Pancreas (tissue), 10 donors: ENCODE measurements around the gene MIDN. TPM values are rescaled to one million over a fixed set of nuclear protein-coding genes. Genes with fewer than 3 reads are reported as not detected.
A peak's percentile ranks its signal among the peaks of the same experiment; 100 is the strongest.

ENCODE experiments used
- ATAC-seq, 4 donors: fragments of 200-7000 bp; cut with Tn5 transposase; one replicate each; pipeline versions ENCODE4 v1.8.0 to v1.9.1; 2020; ENCODE audit warnings: mild to moderate bottlenecking in 4 of 4, moderate library complexity in 4 of 4
- DNase-seq, 6 donors: peaks; one replicate each; pipeline ENCODE4 v3.0.0-alpha.2; 2020
- FAIRE-seq: peaks from 2 replicates; lab custom pipeline; 2012; peaks lifted over from hg19 to GRCh38; lab: Jason Lieb, UNC
- H3K27ac ChIP-seq, 4 donors: fragments of 200-600 bp; sonication (generic); 1 replicate in 3 of 4; 2 replicates in 1 of 4; pipeline versions ENCODE4 v1.5.0 to v1.8.0; 2020
- H3K27me3 ChIP-seq, 4 donors: fragments of 200-600 bp; one replicate each; pipeline ENCODE4 v1.8.0; 2021
- H3K36me3 ChIP-seq, 3 donors: fragments of 200-600 bp; sonication (generic) in 1 of 3; one replicate each; pipeline versions ENCODE4 v1.5.0 to v1.8.0; 2020 to 2021
- H3K4me1 ChIP-seq, 3 donors: fragments of 200-600 bp; one replicate each; pipeline ENCODE4 v1.8.0; 2021
- H3K4me3 ChIP-seq, 4 donors: fragments of 200-600 bp; sonication (generic) in 2 of 4; one replicate each; pipeline versions ENCODE4 v1.5.0 to v1.8.0; 2020 to 2021
- H3K9me3 ChIP-seq, 4 donors: fragments of 200-600 bp; one replicate each; pipeline ENCODE4 v1.8.0; 2021
- WGBS, 2 donors: extraction: QIAGEN DNeasy Blood & Tissue Kit; methylation state at CpG; one replicate each; pipeline ENCODE4 v1.1.7; 2013; 5-methylcytosine and 5-hydroxymethylcytosine counted together
- intact Hi-C, 3 donors: fragments of 100-400 bp; cut with DNase I; formaldehyde crosslinking; loops; one replicate each; pipeline versions ENCODE4 v1.11.1 to v1.14.2; 2022
- polyA plus RNA-seq, 2 donors: library from polyadenylated mRNA; stranded (reverse); fragments of 200-250 nt; gene quantifications; one replicate each; pipeline ENCODE4 v1.2.3, GENCODE V29; 2013
- total RNA-seq, 6 donors: library from RNA; stranded (reverse); fragmentation: NEBNext Ultra II Directional in 4 of 6; extraction: Animal tissue kit (Norgen Biotek cat#: 25700) in 4 of 6; gene quantifications; one replicate each; pipeline versions ENCODE4 v1.2.1 to v1.2.4, GENCODE V29; 2021 to 2023
- TF ChIP-seq, protein P1 (sequence below), 4 donors: fragments of 200-600 bp; sonication (generic) in 3 of 4; IDR thresholded peaks; one replicate each; pipeline versions ENCODE4 v1.5.0 to v1.8.0; 2021; ENCODE audit warnings: antibody characterized with exemption in 4 of 4
- donor health status: healthy with polysubstance abuse.
- donor health status: DM: no; HTN: no; CAD: no; lungs with moderate emphysema.
- donor health status: DM: no; HTN: no; CAD: no.
- donor health status: control.
- donor health status: control.
- donor health status: Bipolar disorder and iron deficiency.
- donor health status: DM: yes; HTN: yes; CAD: no.
- donor health status: DM: no; HTN: no; CAD: no.
- donor health status: DM: no; HTN: no; CAD: no.
- donor health status: DM: yes; HTN: yes; CAD: no.

Gene MIDN
- total and polyA plus RNA-seq, 8 donors = 32.1 to 78.0 (median 44.4) TPM

DNA sequence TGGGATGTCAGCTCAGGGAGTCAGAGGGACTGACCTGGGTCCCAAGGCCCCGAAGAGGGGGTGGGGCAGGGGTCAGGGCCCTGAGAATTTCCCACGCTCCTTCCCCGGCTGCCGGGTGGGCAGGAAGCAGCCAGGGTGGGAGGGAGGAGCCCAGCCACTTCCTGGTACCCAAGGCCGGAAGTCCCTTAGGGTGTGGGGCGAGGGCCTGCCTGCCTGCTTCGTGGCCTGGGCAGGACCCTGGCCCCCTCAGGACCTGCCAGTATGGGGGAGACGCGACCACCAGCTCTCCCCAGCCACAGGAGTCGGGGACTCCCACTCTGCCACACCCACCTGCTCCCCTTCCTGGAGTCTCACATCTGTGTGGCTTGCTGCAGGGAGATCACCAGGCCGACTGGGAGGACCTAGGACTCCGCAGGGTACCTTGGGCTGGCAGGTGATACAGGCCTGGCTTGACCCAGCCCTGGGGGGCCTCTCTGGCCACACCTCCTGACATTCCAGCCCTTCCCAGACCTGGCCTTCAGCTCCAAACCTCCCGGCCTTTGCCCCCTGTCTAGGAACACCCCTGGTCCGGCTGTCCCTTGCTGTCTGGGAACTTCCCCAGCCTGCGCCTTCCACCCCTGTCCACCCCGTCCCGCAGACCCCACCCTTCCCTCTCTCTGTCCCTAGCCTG is 11.0 kb downstream of the MIDN start:
- peak overlapping the region in 1 of 4 donors; percentile 14 for H3K4me3 ChIP-seq
- H3K4me1 ChIP-seq = peaks cover 13 to 74% (median 31%) of the 10 kb centered on the region in 3 donors
- H3K27me3 ChIP-seq = no peaks in the 10 kb centered on the region
- H3K36me3 ChIP-seq = peaks cover 8 to 34% (median 27%) of the 10 kb centered on the region in 3 donors
- intact Hi-C loops = no loop called here
- FAIRE-seq (no peak), ATAC-seq (peak in 3 of 4 donors; percentile 3 to 13 (median 3)), DNase-seq (peak in 4 of 6 donors; percentile 71 to 75 (median 72))
- H3K27ac ChIP-seq = peak overlapping the region; percentile 95 to 98 (median 97)
- TF ChIP-seq, protein P1, sequence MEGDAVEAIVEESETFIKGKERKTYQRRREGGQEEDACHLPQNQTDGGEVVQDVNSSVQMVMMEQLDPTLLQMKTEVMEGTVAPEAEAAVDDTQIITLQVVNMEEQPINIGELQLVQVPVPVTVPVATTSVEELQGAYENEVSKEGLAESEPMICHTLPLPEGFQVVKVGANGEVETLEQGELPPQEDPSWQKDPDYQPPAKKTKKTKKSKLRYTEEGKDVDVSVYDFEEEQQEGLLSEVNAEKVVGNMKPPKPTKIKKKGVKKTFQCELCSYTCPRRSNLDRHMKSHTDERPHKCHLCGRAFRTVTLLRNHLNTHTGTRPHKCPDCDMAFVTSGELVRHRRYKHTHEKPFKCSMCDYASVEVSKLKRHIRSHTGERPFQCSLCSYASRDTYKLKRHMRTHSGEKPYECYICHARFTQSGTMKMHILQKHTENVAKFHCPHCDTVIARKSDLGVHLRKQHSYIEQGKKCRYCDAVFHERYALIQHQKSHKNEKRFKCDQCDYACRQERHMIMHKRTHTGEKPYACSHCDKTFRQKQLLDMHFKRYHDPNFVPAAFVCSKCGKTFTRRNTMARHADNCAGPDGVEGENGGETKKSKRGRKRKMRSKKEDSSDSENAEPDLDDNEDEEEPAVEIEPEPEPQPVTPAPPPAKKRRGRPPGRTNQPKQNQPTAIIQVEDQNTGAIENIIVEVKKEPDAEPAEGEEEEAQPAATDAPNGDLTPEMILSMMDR (IDR thresholded peaks at IDR 0.05) = no peak
- 17 to 23% methylated on average over 15 to 17 of the region's 17 CpGs for WGBS, 2 donors
- H3K9me3 ChIP-seq = no peaks in the 10 kb centered on the region

DNA sequence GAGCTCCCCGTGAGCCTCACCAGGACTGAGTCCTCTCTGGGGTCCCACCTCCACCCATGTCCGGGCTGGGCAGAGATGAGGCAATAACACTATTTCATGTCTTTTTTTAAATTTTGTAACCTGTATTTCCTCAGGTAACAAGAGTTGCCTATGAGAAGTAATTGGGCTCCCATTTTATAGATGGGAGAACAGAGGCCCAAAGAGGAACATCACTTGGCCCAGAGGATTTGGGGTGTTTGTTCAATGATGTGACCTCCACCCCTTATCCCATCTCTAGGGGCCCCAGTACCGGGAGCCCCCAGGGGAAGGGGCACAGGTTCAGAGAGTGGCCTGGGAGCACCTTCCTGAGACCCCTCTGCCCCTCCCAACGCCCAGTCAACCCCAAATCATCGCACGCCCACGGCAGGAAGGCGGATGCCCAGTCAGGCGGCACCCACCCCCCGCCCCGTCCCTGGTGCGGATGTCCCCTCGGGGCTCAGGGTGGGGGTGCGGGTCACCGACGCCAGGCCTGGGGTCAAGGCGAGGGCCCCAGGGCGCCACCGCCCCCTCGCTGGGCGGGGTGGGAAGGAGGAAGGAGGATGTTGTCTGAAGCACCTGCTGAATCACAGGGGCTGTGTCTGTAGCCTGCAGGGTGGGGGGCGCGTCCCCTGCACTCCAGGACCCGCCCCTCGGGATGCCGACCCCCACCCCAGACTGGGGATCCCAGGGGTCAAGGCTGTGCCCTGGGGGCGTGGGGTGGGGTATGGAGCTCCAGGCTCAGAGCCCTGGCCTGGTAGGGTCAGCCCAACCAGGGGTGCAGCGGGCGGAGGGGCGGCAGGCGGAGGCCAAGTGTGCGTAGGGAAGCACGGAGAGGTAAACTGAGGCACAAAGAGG is 11.7 kb downstream of the MIDN start:
- Histone ChIP-seq H3K36me3 (peaks cover 7 to 26% (median 20%) of the 10 kb centered on the region in 3 donors), H3K27me3 (no peaks in the 10 kb centered on the region), H3K27ac (peak overlapping the region; percentile 95 to 98 (median 97)), H3K4me3 (peak overlapping the region in 2 of 4 donors; percentile 62 to 73), H3K9me3 (no peaks in the 10 kb centered on the region), H3K4me1 (peaks cover 15 to 67% (median 24%) of the 10 kb centered on the region in 3 donors)
- ATAC-seq (no peak), DNase-seq (peak in 3 of 6 donors; percentile 60 to 76 (median 64)), FAIRE-seq (no peak)
- 30 to 39% methylated on average over 23 to 33 of the region's 33 CpGs for WGBS, 2 donors
- intact Hi-C loops = no loop called here
- TF ChIP-seq, protein P1 (IDR thresholded peaks at IDR 0.05) = no peak

DNA sequence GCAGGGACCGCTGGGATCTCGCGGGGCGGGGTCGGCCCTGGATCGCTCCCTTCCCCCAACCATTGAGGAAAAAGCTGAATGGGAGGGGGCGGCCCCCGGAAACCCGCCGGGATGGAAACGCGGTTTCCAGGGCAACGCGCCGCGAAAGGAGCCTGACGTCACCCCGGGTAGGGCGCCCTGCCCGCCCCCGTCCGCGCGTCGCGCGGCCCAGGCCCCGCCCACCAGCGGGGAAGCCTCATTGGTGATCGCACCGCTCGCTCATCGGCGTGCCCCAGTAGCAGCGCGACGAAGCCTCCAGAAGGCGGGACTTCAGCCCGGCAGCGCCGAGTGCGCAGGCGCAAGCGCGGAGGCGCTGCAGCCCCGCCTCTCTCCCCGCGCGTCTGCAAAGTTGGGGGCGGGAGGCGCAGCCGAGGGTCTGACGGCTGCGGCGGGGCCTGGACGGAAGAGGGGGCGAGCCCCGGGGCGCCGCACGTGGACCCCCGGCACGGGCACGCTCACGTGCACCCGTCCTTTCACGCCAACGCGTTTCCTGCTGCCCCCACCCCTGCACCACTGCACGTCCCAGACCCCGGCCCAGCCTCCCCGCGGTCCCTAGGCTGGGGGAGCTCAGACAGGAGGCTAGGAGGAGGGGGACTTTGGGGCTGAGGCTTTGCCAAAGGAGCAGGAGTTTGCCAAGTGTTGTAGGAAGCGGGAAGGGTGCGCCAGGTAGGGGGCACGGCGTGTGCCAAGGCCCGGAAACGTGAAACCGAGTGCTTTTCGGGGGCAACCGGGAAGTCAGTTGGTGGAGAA is 12.6 kb downstream of the MIDN start:
- TF ChIP-seq, protein P1 (IDR thresholded peaks at IDR 0.05) = no peak
- FAIRE-seq (no peak), ATAC-seq (peak; percentile 66 to 79 (median 74)), DNase-seq (peak; percentile 94 to 99 (median 97))
- Histone ChIP-seq H3K9me3 (no peaks in the 10 kb centered on the region), H3K27me3 (no peaks in the 10 kb centered on the region), H3K4me1 (peaks cover 23 to 64% (median 27%) of the 10 kb centered on the region in 3 donors), H3K36me3 (peaks cover 0 to 18% (median 11%) of the 10 kb centered on the region in 3 donors), H3K4me3 (peak overlapping the region; percentile 41 to 73 (median 52)), H3K27ac (peak overlapping the region; percentile 95 to 98 (median 97))
- intact Hi-C loops = no loop called here
- 1% methylated on average over 49 to 83 of the region's 83 CpGs for WGBS, 2 donors

DNA sequence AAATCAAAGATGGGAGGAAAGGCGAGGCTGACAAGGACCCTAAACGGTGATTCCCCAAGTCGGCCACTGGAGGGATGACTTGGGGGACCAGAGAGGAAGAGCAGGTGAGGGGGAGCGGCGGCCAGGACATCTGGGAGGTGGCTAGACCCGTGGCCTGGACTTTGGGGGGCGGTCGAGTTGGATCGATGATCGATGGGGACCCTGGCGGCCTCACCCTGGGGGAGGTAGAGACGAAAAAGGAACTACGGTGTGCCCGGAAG is 13.1 kb downstream of the MIDN start:
- Histone ChIP-seq H3K27ac (peak overlapping the region; percentile 95 to 98 (median 97)), H3K4me3 (peak overlapping the region in 3 of 4 donors; percentile 43 to 73 (median 62)), H3K4me1 (peaks cover 28 to 67% (median 31%) of the 10 kb centered on the region in 3 donors), H3K27me3 (no peaks in the 10 kb centered on the region), H3K9me3 (no peaks in the 10 kb centered on the region), H3K36me3 (peaks cover 0 to 13% (median 8%) of the 10 kb centered on the region in 3 donors)
- intact Hi-C loops = no loop called here
- WGBS, 2 donors = 6 to 7% methylated on average over 14 of the region's 14 CpGs
- no peak for ATAC-seq
- no peak for DNase-seq
- no peak for FAIRE-seq
- TF ChIP-seq, protein P1 (IDR thresholded peaks at IDR 0.05) = no peak
